NT2/D1 (cell line): ENCODE measurements around the gene KLHL3.

ENCODE experiments used
- SUZ12 ChIP-seq: IDR thresholded peaks from 2 replicates; pipeline ENCODE4 v1.6.1; 2011; ENCODE audit not compliant: insufficient read length, insufficient read depth; ENCODE audit errors: extremely low read depth
- YY1 ChIP-seq: IDR thresholded peaks from 2 replicates; pipeline ENCODE4 v1.6.1; 2011; ENCODE audit not compliant: insufficient read length, insufficient read depth
- ZNF274 ChIP-seq: IDR thresholded peaks from 2 replicates; pipeline ENCODE4 v1.6.1; 2011; ENCODE audit warnings: mild to moderate bottlenecking, low read depth, low read length

- TF ChIP-seq SUZ12 (no peak), ZNF274 (no peak), YY1 (no peak)
These were observed 123.3 kb downstream of the KLHL3 start for GRCh38 chr5:137612576-137612975.
